SK-N-SH (cell line): ENCODE data around the gene HAO2. TPM values are rescaled to one million over a fixed set of nuclear protein-coding genes. Genes with fewer than 3 reads are reported as not detected.

Source experiments
- CTCF ChIA-PET: fragments of 300-600, 350-600 bp; formaldehyde crosslinking; extraction: SDS; loops from one replicate; lab custom pipeline; 2021; lab: Yijun Ruan, JAX
- POLR2A ChIA-PET: fragments of 350-600 bp; sonication (Branson Sonifier 250); formaldehyde crosslinking; extraction: SDS; loops from one replicate; lab custom pipeline; 2020; ENCODE audit warnings: antibody characterized with exemption, inconsistent platforms; lab: Yijun Ruan, JAX
- DNase-seq: peaks from one replicate; pipeline ENCODE4 v3.0.0; 2012
- H2AFZ ChIP-seq: fragments of 200-600 bp; sonication (generic); 2 replicates; pipeline ENCODE4 v1.8.1; 2016; ENCODE audit warnings: antibody characterized with exemption, mild to moderate bottlenecking, low read depth
- H3F3A ChIP-seq: fragments of 200-600 bp; sonication (generic); replicated peaks from 2 replicates; pipeline ENCODE3; 2016; ENCODE audit warnings: antibody characterized with exemption, mild to moderate bottlenecking; ENCODE audit not compliant: insufficient read depth
- H3K27ac ChIP-seq, 2 experiments: fragments of 200-500 bp in 1 of 2; fragments of 200-600 bp in 1 of 2; sonication (Bioruptor generic) in 1 of 2; sonication (generic), shearing (Covaris generic) in 1 of 2; 2 replicates each; pipeline versions ENCODE4 v1.5.1 to v1.6.1; 2014 to 2016; ENCODE audit warnings: low read depth in 2 of 2, inconsistent platforms in 1 of 2, low read length in 1 of 2, mild to moderate bottlenecking in 1 of 2, mixed read lengths in 1 of 2
- H3K27me3 ChIP-seq: fragments of 200-600 bp; sonication (generic), shearing (Covaris generic); 2 replicates; pipeline ENCODE4 v1.6.1; 2016; ENCODE audit warnings: mixed run types; ENCODE audit not compliant: insufficient read depth
- H3K36me3 ChIP-seq, 2 experiments: fragments of 200-500 bp in 1 of 2; fragments of 200-600 bp in 1 of 2; sonication (Bioruptor generic) in 1 of 2; sonication (generic) in 1 of 2; replicated peaks in 1 of 2; 2 replicates each; pipeline versions ENCODE3 to v1.5.1; 2014 to 2016; ENCODE audit warnings: low read length in 1 of 2, mild to moderate bottlenecking in 1 of 2; ENCODE audit not compliant: insufficient read depth in 2 of 2, control insufficient read depth in 1 of 2
- H3K4me1 ChIP-seq, 2 experiments: fragments of 200-500 bp in 1 of 2; fragments of 200-600 bp in 1 of 2; sonication (Bioruptor generic) in 1 of 2; sonication (generic), shearing (Covaris generic) in 1 of 2; 2 replicates each; pipeline versions ENCODE4 v1.5.1 to v1.6.1; 2014 to 2016; ENCODE audit warnings: low read depth in 1 of 2, low read length in 1 of 2, mixed run types in 1 of 2; ENCODE audit not compliant: insufficient read depth in 2 of 2, control insufficient read depth in 1 of 2
- H3K4me2 ChIP-seq: fragments of 200-600 bp; sonication (generic), shearing (Covaris generic); 2 replicates; pipeline ENCODE4 v1.6.1; 2017; ENCODE audit warnings: mixed run types
- H3K4me3 ChIP-seq, 2 experiments: fragments of 200-500 bp in 1 of 2; fragments of 200-600 bp in 1 of 2; sonication (Bioruptor generic) in 1 of 2; sonication (generic), shearing (Covaris generic) in 1 of 2; 2 replicates each; pipeline versions ENCODE4 v1.5.1 to v1.8.1; 2014 to 2016; ENCODE audit warnings: low read depth in 2 of 2, inconsistent platforms in 1 of 2, low read length in 1 of 2, mild to moderate bottlenecking in 1 of 2, mixed read lengths in 1 of 2, moderate library complexity in 1 of 2
- H3K79me2 ChIP-seq: fragments of 200-600 bp; sonication (generic); 2 replicates; pipeline ENCODE4 v1.8.1; 2017; ENCODE audit warnings: mild to moderate bottlenecking; ENCODE audit not compliant: insufficient read depth
- H3K9ac ChIP-seq: fragments of 200-600 bp; sonication (generic); 2 replicates; pipeline ENCODE4 v1.6.1; 2017; ENCODE audit warnings: mixed run types
- H3K9me2 ChIP-seq: fragments of 200-600 bp; sonication (generic); 2 replicates; pipeline ENCODE4 v1.6.1; 2017; ENCODE audit warnings: mixed run types
- H3K9me3 ChIP-seq: fragments of 200-600 bp; sonication (generic); 2 replicates; pipeline ENCODE4 v1.6.1; 2017; ENCODE audit warnings: mixed run types, mild to moderate bottlenecking, moderate library complexity
- H4K20me1 ChIP-seq: fragments of 200-600 bp; sonication (generic); 2 replicates; pipeline ENCODE4 v1.6.1; 2017; ENCODE audit warnings: mild to moderate bottlenecking, mixed run types; ENCODE audit not compliant: insufficient read depth
- CHD2 ChIP-seq: fragments of 150-350 bp; IDR thresholded peaks from 2 replicates; pipeline ENCODE4 v1.6.1; 2018; ENCODE audit warnings: low read length; ENCODE audit not compliant: partially characterized antibody
- ELF1 ChIP-seq: IDR thresholded peaks from 2 replicates; pipeline ENCODE4 v1.4.0; 2012
- EZH2phosphoT487 ChIP-seq: fragments of 200-600 bp; sonication (generic); IDR thresholded peaks from 2 replicates; pipeline ENCODE4 v1.6.1; 2017; ENCODE audit warnings: low read depth, mixed run types, mild to moderate bottlenecking, antibody characterized with exemption, moderate library complexity, borderline replicate concordance
- FOSL2 ChIP-seq: IDR thresholded peaks from 2 replicates; pipeline ENCODE4 v1.4.0; 2012; ENCODE audit warnings: low read depth, mild to moderate bottlenecking, moderate library complexity, borderline replicate concordance
- FOXM1 ChIP-seq: IDR thresholded peaks from 2 replicates; pipeline ENCODE4 v1.4.0; 2012; ENCODE audit warnings: low read depth, mild to moderate bottlenecking
- GABPA ChIP-seq: IDR thresholded peaks from 2 replicates; pipeline ENCODE4 v1.4.0; 2012; ENCODE audit warnings: low read depth, mild to moderate bottlenecking
- MAX ChIP-seq: IDR thresholded peaks from 2 replicates; pipeline ENCODE4 v1.4.0; 2012; ENCODE audit warnings: low read depth
- MEF2A ChIP-seq: IDR thresholded peaks from 2 replicates; pipeline ENCODE4 v1.4.0; 2012; ENCODE audit warnings: low read depth, borderline replicate concordance
- MXI1 ChIP-seq: IDR thresholded peaks from 2 replicates; pipeline ENCODE4 v1.6.1; 2012; ENCODE audit warnings: mild to moderate bottlenecking, low read depth, low read length, improper control_type of control experiment
- NFIC ChIP-seq: IDR thresholded peaks from 2 replicates; pipeline ENCODE4 v1.4.0; 2012; ENCODE audit warnings: borderline replicate concordance
- POLR2AphosphoS5 ChIP-seq: IDR thresholded peaks from 2 replicates; pipeline ENCODE4 v1.6.1; 2012; ENCODE audit warnings: low read depth, low read length
- RFX5 ChIP-seq: IDR thresholded peaks from 2 replicates; pipeline ENCODE4 v1.6.1; 2012; ENCODE audit warnings: mild to moderate bottlenecking, improper control_type of control experiment, low read length
- RXRA ChIP-seq: IDR thresholded peaks from 2 replicates; pipeline ENCODE4 v1.4.0; 2012; ENCODE audit warnings: low read depth, mild to moderate bottlenecking, borderline replicate concordance
- SIN3A ChIP-seq: IDR thresholded peaks from 2 replicates; pipeline ENCODE4 v1.6.1; 2012; ENCODE audit warnings: low read depth, mild to moderate bottlenecking, low read length, moderate library complexity, borderline replicate concordance
- SMC3 ChIP-seq: IDR thresholded peaks from 2 replicates; pipeline ENCODE4 v1.6.1; 2012; ENCODE audit warnings: low read depth, low read length, improper control_type of control experiment
- TEAD4 ChIP-seq: IDR thresholded peaks from 2 replicates; pipeline ENCODE4 v1.4.0; 2012; ENCODE audit warnings: mild to moderate bottlenecking, borderline replicate concordance; ENCODE audit not compliant: insufficient read depth
- YY1 ChIP-seq: IDR thresholded peaks from 2 replicates; pipeline ENCODE4 v1.4.0; 2012; ENCODE audit warnings: low read depth, mild to moderate bottlenecking
- ZBTB33 ChIP-seq: IDR thresholded peaks from 2 replicates; pipeline ENCODE4 v1.4.0; 2012; ENCODE audit warnings: low read depth, borderline replicate concordance
- WGBS: methylation state at CpG from one replicate; pipeline ENCODE4 v1.1.6; 2017; ENCODE audit warnings: low lambda C conversion rate; 5-methylcytosine and 5-hydroxymethylcytosine counted together
- polyA plus RNA-seq, 3 experiments: library from polyadenylated mRNA; depleted of rRNA; stranded (reverse); fragments of >200 nt; gene quantifications; 2 replicates each; pipeline ENCODE4 v1.2.3, GENCODE V29; 2012
- TF ChIP-seq, protein P1 (sequence below): IDR thresholded peaks from 2 replicates; pipeline ENCODE4; 2012

The HAO2 gene
- polyA plus RNA-seq, 1 of the 3 experiments (the other 2 are of a cell fraction) = not detected

DNA sequence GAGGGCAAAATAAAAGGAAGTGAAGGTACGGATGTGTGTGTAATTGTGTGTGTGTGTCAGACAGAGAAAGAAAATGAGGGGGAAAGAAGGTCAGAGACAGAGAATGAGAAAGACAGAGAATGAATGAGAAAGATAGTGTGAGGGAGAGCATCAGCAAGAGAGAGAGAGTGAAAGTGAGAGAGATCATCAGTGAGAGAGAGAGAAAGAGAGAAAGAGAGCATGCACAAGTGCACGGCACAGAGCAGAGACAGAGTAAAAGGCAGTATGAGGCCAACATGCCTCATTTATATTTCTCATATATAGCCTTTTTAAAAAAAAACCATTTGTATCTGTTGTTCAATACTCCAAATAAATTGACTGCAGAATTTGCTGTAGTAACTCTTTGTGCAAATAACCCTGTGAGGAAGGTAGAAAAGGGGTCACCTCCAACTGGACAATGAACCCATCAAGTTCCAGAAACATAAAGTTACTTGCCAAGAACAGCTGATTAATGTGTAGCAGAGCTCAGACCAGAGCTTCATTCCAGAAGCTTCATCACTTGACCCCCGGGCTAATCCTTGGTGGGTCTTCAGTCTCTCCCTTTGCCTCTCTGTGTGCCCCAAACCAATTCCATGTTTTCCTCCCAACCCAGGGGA is 47.5 kb downstream of the HAO2 start:
- Histone ChIP-seq H3K4me1 (no peaks in the 10 kb centered on the region), H3K9ac (no peak overlapping the region), H3K27ac (no peak overlapping the region), H3K36me3 (no peaks in the 10 kb centered on the region), H3K79me2 (no peaks in the 10 kb centered on the region), H3K27me3 (peaks cover 28% of the 10 kb centered on the region; the same call in 1 of the 2 replicates), H3F3A (no peaks in the 10 kb centered on the region), H3K4me2 (no peak overlapping the region), H2AFZ (no peak overlapping the region), H4K20me1 (no peaks in the 10 kb centered on the region), H3K4me3 (no peak overlapping the region), H3K9me3 (no peaks in the 10 kb centered on the region), H3K9me2 (no peaks in the 10 kb centered on the region)
- CTCF ChIA-PET = no interaction called here
- DNase-seq = no peak
- WGBS = 2% methylated on average over 3 of the region's 3 CpGs
- TF ChIP-seq ELF1 = no peak
- TF ChIP-seq CHD2 = no peak
- no peak for TF ChIP-seq RXRA
- TF ChIP-seq, protein P1, sequence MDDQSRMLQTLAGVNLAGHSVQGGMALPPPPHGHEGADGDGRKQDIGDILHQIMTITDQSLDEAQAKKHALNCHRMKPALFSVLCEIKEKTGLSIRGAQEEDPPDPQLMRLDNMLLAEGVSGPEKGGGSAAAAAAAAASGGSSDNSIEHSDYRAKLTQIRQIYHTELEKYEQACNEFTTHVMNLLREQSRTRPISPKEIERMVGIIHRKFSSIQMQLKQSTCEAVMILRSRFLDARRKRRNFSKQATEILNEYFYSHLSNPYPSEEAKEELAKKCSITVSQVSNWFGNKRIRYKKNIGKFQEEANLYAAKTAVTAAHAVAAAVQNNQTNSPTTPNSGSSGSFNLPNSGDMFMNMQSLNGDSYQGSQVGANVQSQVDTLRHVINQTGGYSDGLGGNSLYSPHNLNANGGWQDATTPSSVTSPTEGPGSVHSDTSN = no peak
- TF ChIP-seq MXI1 = no peak
- TF ChIP-seq SIN3A = no peak
- no peak for TF ChIP-seq SMC3
- TF ChIP-seq POLR2AphosphoS5 = no peak
- TF ChIP-seq TEAD4 = no peak
- POLR2A ChIA-PET = no interaction called here

GRCh38 chr1:119419109-119419508 is 50.5 kb downstream of the HAO2 start:
- CTCF ChIA-PET = interaction anchor here (1.0 kb wide), 1 partner anchor 30 kb away, joined by 3 read pairs; no protein-coding TSS in a partner anchor
- no peak for TF ChIP-seq RFX5
- TF ChIP-seq MEF2A = no peak
- TF ChIP-seq ZBTB33 = no peak
- no peak for TF ChIP-seq MAX
- TF ChIP-seq POLR2AphosphoS5 = no peak
- no peak for TF ChIP-seq YY1
- no peak for TF ChIP-seq GABPA
- TF ChIP-seq FOSL2 = no peak
- TF ChIP-seq EZH2phosphoT487 = no peak
- no peak for TF ChIP-seq FOXM1
- TF ChIP-seq NFIC = no peak
- no peak for TF ChIP-seq MXI1
- no peak for TF ChIP-seq SIN3A

More at GRCh38 chr1:119419109-119419508, 50.5 kb downstream of the HAO2 start:
- Histone ChIP-seq H2AFZ (no peak overlapping the region), H3K4me3 (no peak overlapping the region), H3K27me3 (peaks cover 28% of the 10 kb centered on the region; the same call in 1 of the 2 replicates), H3K36me3 (no peaks in the 10 kb centered on the region), H4K20me1 (no peaks in the 10 kb centered on the region), H3K9ac (no peak overlapping the region), H3K9me3 (no peaks in the 10 kb centered on the region), H3K9me2 (no peaks in the 10 kb centered on the region), H3K27ac (no peak overlapping the region), H3F3A (no peaks in the 10 kb centered on the region), H3K4me2 (no peak overlapping the region), H3K4me1 (no peaks in the 10 kb centered on the region), H3K79me2 (no peaks in the 10 kb centered on the region)
- POLR2A ChIA-PET = no interaction called here
- no peak for DNase-seq
- WGBS = 4% methylated on average over 5 of the region's 5 CpGs
